ENCODE results near the gene HOXB6. TPM values are rescaled to one million over a fixed set of nuclear protein-coding genes. Genes with fewer than 3 reads are reported as not detected.

The HOXB6 gene
- total RNA-seq, 2 experiments from 2014 or later = not detected

DNA sequence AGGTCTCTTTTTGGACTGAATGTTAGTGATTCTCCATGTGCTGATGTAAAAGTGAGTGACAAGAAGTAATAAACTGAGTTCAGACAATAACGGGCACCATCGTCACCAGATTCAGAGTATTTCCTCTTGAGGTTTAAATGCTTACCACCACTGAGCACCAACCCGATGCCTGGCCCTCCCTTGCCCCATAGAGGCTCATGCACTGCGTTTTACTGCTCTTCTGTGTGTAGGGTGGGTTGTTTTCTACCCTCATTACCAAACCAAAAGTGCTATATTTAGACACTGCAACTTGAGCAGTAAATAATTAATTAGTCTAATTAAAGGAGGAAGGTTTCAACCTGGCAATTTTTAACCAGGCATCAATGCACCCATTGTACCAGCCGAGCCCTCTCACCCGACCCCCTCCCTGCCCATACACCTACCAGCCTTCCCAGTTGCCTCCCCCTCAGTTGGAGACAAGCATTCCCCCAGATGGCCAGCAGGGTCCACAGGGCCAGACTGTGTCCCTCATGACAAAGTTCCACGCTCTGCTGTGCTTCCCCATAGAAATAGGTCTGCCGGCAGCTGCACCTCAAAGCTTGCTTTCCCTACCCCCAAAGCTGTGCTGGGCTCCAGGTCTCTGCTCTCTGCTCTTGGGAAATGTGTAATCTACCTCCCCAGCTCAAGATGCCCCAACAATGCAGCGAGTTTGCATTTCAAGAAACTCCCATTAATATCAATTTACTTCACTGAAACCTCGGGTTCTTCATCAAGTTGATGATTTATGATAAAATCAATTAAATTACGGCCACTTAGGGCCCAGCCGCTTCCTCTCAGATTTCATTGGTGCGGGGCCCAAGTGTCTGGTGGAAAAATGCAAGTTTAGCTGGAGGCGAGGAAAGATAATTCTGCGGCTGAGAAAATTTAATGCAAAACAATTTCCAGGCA lies 42.6 kb downstream of the HOXB6 start:
- Mint-ChIP-seq H3K9me3 (no peaks in the 10 kb centered on the region), H3K4me3 (no peak overlapping the region), H3K27ac (no peak overlapping the region), H3K27me3 (no peaks in the 10 kb centered on the region), H3K36me3 (ENCODE audit: low read depth) (no peaks in the 10 kb centered on the region), H3K4me1 (ENCODE audit: low read depth) (peaks cover 4% of the 10 kb centered on the region)
- intact Hi-C loops (cut with micrococcal nuclease) = no loop called here
- DNase-seq = no peak
- ATAC-seq = no peak
- TF ChIP-seq, protein P1, sequence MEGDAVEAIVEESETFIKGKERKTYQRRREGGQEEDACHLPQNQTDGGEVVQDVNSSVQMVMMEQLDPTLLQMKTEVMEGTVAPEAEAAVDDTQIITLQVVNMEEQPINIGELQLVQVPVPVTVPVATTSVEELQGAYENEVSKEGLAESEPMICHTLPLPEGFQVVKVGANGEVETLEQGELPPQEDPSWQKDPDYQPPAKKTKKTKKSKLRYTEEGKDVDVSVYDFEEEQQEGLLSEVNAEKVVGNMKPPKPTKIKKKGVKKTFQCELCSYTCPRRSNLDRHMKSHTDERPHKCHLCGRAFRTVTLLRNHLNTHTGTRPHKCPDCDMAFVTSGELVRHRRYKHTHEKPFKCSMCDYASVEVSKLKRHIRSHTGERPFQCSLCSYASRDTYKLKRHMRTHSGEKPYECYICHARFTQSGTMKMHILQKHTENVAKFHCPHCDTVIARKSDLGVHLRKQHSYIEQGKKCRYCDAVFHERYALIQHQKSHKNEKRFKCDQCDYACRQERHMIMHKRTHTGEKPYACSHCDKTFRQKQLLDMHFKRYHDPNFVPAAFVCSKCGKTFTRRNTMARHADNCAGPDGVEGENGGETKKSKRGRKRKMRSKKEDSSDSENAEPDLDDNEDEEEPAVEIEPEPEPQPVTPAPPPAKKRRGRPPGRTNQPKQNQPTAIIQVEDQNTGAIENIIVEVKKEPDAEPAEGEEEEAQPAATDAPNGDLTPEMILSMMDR (IDR thresholded peaks at IDR 0.05) = no peak
- CTCF ChIA-PET = interaction anchor here (0.8 to 1.2 kb wide), 2 partner anchors 13 to 186 kb away, joined by 3 to 4 read pairs; no protein-coding TSS in a partner anchor
- POLR2A ChIA-PET = no interaction called here

DNA sequence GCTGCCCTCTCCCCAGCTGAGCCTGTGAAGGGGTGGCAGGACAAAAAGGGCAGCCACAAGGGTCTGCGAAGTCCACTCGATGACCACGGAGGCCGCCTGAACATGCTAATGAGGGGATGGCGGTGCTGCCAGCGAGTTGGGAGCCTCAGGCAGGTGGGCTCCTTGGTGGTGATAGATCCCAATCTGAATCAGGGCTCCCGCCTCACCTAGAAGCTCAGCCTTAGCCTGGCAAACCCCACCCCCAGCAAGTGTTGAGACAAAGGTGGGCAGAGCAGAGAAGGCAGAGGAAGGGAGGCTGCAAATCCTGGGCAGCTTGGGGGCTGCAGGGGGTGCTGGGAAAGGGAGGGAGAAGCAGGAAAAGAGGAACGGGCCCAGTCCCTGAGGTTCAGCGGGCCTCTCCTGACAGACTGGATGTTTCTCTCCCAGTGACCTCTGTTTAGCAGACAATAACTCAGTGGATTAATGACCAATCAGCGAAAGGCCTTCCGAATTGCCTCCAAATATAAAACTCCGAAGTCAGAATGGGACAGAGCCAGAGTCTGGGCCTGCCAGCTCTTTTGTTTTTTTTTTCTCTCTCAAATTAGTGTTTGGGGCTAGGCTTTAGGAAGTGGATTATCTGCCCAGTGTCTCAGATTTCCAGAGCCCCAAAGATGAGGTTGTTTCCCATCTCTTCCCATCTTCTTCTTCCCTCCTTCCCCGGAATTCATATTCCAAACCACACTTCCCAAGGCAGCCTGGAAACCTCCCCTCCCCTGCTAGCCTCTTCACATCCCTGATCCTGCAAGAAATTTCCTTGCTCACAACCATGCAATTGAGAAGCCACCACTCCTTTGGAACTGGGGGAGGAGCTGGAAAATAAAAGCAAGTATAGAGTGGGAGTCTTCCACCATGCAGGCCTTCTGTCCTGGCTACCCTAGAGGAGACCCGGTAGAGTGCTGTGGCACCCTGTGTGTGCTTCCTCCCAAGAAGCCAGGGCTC lies 44.7 kb downstream of the HOXB6 start:
- intact Hi-C loops (cut with micrococcal nuclease) = no loop called here
- Mint-ChIP-seq H3K4me1 (ENCODE audit: low read depth) (peaks cover 7% of the 10 kb centered on the region), H3K36me3 (ENCODE audit: low read depth) (no peaks in the 10 kb centered on the region), H3K27me3 (peaks cover 1% of the 10 kb centered on the region), H3K27ac (no peak overlapping the region), H3K4me3 (no peak overlapping the region), H3K9me3 (no peaks in the 10 kb centered on the region)
- POLR2A ChIA-PET = interaction anchor here (0.5 to 0.9 kb wide), 2 partner anchors 11 to 17 kb away, joined by 3 read pairs; no protein-coding TSS in a partner anchor
- CTCF ChIA-PET = no interaction called here
- no peak for ATAC-seq
- no peak for DNase-seq
- TF ChIP-seq, protein P1 (IDR thresholded peaks at IDR 0.05) = no peak

DNA sequence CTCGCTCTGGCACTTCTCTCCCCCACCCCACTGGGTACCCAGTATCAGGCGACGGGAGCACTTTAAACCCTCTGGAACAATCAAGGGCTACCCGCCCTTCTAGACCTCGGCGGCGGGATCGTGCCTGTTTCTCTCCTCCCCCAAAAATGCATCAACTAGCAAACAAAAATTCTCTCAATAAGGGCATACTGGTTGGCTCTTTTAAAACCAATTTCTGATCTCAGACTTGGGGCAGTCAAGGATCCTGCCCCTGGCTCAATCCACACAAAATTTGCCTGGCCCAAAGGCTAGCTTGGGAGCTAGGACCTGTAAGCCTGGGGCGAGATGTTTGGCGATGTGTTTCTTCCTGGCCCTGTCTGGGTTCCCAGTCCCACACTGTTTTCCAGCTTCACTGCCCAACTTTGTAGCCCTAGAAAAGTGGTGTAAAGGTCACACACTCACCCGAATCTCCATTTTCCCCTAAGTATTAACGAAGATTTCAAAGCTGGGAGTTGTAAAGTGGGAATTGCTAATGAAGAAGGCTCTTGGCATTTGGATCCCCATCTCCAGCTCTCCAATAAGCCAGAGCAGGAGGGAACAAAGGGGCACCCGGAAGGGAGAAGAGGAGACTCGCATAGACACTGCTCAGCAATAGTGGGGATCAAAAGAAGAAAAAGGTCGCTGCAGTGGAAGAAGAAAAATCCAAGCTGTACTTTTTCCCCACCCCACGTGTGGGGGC lies 45.5 kb downstream of the HOXB6 start:
- H3K9me3 Mint-ChIP-seq = no peaks in the 10 kb centered on the region
- peaks cover 7% of the 10 kb centered on the region for H3K4me1 Mint-ChIP-seq (ENCODE audit: low read depth)
- DNase-seq (no peak), ATAC-seq (no peak)
- no peaks in the 10 kb centered on the region for H3K36me3 Mint-ChIP-seq (ENCODE audit: low read depth)
- intact Hi-C loops (cut with micrococcal nuclease) = no loop called here
- H3K27ac Mint-ChIP-seq = no peak overlapping the region
- TF ChIP-seq, protein P1 (IDR thresholded peaks at IDR 0.05) = no peak
- H3K27me3 Mint-ChIP-seq = peaks cover 1% of the 10 kb centered on the region
- H3K4me3 Mint-ChIP-seq = no peak overlapping the region
- POLR2A ChIA-PET = interaction anchor here (0.9 kb wide), 1 partner anchor 10 kb away, joined by 3 read pairs; no protein-coding TSS in a partner anchor
- CTCF ChIA-PET = no interaction called here

DNA sequence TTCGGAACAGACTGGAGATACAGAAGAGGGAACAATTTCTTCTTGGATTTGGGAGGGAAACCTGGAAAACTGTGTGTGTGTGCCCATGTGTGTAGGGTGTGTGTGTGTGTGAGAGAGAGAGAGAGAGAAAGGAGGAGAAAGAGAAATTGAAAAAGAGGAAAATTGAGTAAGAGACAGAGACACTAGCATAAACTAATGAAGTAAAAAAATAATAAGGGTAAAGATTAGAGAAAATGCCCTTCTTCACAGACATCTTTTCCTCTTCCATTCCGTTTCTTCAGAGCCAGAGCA lies 46.0 kb downstream of the HOXB6 start:
- POLR2A ChIA-PET = interaction anchor here (0.9 kb wide), 1 partner anchor 10 kb away, joined by 3 read pairs; no protein-coding TSS in a partner anchor
- H3K27ac Mint-ChIP-seq = no peak overlapping the region
- H3K27me3 Mint-ChIP-seq = peaks cover 1% of the 10 kb centered on the region
- no peaks in the 10 kb centered on the region for H3K9me3 Mint-ChIP-seq
- H3K4me3 Mint-ChIP-seq = no peak overlapping the region
- DNase-seq (no peak), ATAC-seq (no peak)
- TF ChIP-seq, protein P1 (IDR thresholded peaks at IDR 0.05) = no peak
- no peaks in the 10 kb centered on the region for H3K36me3 Mint-ChIP-seq (ENCODE audit: low read depth)
- intact Hi-C loops (cut with micrococcal nuclease) = no loop called here
- peaks cover 7% of the 10 kb centered on the region for H3K4me1 Mint-ChIP-seq (ENCODE audit: low read depth)
- CTCF ChIA-PET = no interaction called here

All from activated CD8-positive, alpha-beta T cell treated with anti-CD3 and anti-CD28 coated beads for 36 hours (primary cell).